Activated B cell treated with CpG ODN at 0.5 μM for 24 hours (primary cell): Measurements from ENCODE around the gene GNLY. TPM values are rescaled to one million over a fixed set of nuclear protein-coding genes. Genes with fewer than 3 reads are reported as not detected.

ENCODE experiments used
- ATAC-seq: fragments of 200-7000 bp; cut with Tn5 transposase; one replicate; pipeline ENCODE4 v1.10.0; 2021; ENCODE audit warnings: low read depth, mild to moderate bottlenecking, moderate library complexity
- CTCF ChIA-PET: fragments of 350-600 bp; sonication (Branson Sonifier 250); formaldehyde crosslinking; loops from one replicate; lab custom pipeline; 2021; ENCODE audit warnings: antibody characterized with exemption; lab: Charles Lee
- POLR2A ChIA-PET: fragments of 350-600 bp; sonication (Branson Sonifier 250); formaldehyde crosslinking; loops from one replicate; lab custom pipeline; 2021; ENCODE audit warnings: antibody characterized with exemption; lab: Charles Lee
- DNase-seq: peaks from one replicate; pipeline ENCODE4 v3.0.0; 2022
- H3K27ac Mint-ChIP-seq: one replicate; pipeline ENCODE4 v1.8.0; 2020; ENCODE audit warnings: mixed read lengths
- H3K27me3 Mint-ChIP-seq: one replicate; pipeline ENCODE4 v1.8.0; 2021; ENCODE audit warnings: mixed read lengths
- H3K36me3 Mint-ChIP-seq: one replicate; pipeline ENCODE4 v1.8.0; 2021; ENCODE audit warnings: low read depth, mixed read lengths
- H3K4me1 Mint-ChIP-seq: one replicate; pipeline ENCODE4 v1.8.0; 2021; ENCODE audit warnings: mixed read lengths
- H3K4me3 Mint-ChIP-seq: one replicate; pipeline ENCODE4 v1.8.0; 2020; ENCODE audit warnings: mild to moderate bottlenecking, mixed read lengths
- H3K9me3 Mint-ChIP-seq: one replicate; pipeline ENCODE4 v1.8.0; 2020; ENCODE audit warnings: mixed read lengths
- CTCF ChIP-seq: fragments of 200-600 bp; IDR thresholded peaks from one replicate; pipeline ENCODE4 v1.8.0; 2022; ENCODE audit warnings: antibody characterized with exemption, mild to moderate bottlenecking
- intact Hi-C: fragments of 100-400 bp; cut with micrococcal nuclease; formaldehyde crosslinking; loops from one replicate; pipeline ENCODE4 v1.15.1; 2024
- total RNA-seq: library from RNA; stranded (reverse); gene quantifications from 2 replicates; pipeline ENCODE4 v1.2.3, GENCODE V29; 2022

Gene GNLY
- total RNA-seq, 1 donor from 2014 or later = 1.8 TPM

DNA sequence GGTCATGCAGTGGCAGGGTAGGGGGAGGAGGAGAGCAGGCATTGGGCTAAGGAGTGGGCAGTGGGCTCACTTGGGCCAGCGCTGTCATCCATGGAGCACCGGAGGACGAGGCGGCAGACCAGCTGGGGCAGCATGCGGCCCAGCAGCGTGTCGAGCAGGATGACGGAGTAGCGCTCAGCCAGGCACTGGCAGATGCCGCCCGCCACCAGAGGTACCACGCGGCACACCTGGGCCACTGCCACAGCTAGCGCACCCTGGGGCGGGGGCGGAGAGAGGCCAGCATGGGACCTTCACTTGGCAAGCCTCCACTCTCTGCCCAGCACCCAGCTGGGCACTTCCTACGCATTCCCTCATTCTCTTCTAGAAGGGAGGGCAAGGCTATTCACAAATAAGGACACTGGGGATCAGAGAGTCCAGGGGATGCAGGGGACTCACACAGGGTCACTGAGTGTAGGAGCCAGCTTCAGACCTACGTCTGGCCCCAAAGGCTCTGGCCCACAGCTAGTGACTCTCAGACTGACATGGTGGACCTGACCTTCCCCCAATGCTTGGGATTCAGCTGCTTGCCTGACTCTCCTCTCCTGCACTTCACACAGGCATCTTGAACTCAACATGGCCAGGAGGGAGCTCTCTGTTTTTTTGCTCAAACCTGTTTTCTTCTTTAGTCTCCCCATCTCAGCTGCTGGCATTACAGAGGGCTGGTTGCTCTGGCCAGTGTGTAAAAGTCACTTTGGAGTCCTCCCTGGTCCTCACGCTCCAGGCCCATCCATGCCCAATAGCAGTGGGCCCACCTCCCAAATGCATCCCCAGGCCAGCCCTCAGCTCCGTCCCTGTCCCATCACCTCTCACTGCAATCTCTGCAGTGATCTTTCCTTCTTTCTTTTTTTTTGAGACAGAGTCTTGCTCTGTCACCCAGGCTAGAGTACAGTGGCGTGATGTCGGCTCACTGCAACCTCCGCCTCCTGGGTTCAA lies 30.3 kb upstream of the GNLY start:
- POLR2A ChIA-PET = no interaction called here
- no peaks in the 10 kb centered on the region for H3K4me1 Mint-ChIP-seq
- intact Hi-C loops = no loop called here
- no peaks in the 10 kb centered on the region for H3K27me3 Mint-ChIP-seq
- H3K27ac Mint-ChIP-seq = no peak overlapping the region
- peaks cover 5% of the 10 kb centered on the region for H3K36me3 Mint-ChIP-seq
- no peak for TF ChIP-seq CTCF
- no peak overlapping the region for H3K4me3 Mint-ChIP-seq
- H3K9me3 Mint-ChIP-seq = no peaks in the 10 kb centered on the region
- ATAC-seq (no peak), DNase-seq (no peak)
- CTCF ChIA-PET = no interaction called here

DNA sequence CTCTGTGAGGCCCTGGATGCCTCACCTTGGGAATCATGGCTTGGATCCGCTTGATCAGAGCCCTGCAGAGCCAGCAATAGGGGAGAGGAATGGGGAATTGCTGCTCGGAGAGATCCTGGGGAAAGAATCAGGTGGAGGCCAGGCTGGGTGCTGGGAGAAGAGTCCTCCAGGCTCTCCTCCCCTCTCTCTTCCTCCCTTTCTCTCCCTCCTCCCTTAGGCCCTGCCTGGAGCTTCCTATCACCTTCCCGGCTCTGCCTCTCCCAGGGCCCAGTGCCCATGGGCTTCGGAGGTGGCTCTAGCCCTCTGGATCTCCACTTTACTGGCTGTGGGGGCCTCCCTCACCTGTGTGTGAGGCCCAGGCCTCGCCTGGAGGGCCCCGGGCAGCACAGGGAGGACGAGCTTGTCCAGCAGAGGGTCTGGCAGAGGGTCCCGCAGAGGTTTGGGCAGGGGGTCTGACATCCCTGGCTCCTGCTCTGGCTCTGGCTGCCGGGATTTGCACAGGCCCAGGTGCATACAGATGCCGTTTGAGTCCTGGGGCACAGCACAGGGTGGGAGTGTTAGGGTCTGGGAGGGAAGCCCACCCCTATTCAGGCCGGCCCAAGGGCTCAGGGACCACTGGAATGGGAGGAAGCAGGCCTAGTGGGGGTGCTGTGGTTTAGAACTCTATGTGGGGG lies 28.8 kb upstream of the GNLY start:
- TF ChIP-seq CTCF = no peak
- DNase-seq (no peak), ATAC-seq (no peak)
- intact Hi-C loops = no loop called here
- Mint-ChIP-seq H3K36me3 (no peaks in the 10 kb centered on the region), H3K4me3 (no peak overlapping the region), H3K27ac (no peak overlapping the region), H3K9me3 (no peaks in the 10 kb centered on the region), H3K4me1 (peaks cover 6% of the 10 kb centered on the region), H3K27me3 (no peaks in the 10 kb centered on the region)
- CTCF ChIA-PET = no interaction called here
- POLR2A ChIA-PET = no interaction called here

GRCh38 chr2:85666016-85666415 lies 28.1 kb upstream of the GNLY start:
- H3K27me3 Mint-ChIP-seq = no peaks in the 10 kb centered on the region
- no peak overlapping the region for H3K27ac Mint-ChIP-seq
- intact Hi-C loops = no loop called here
- ATAC-seq (no peak), DNase-seq (no peak)
- H3K36me3 Mint-ChIP-seq = no peaks in the 10 kb centered on the region
- no peaks in the 10 kb centered on the region for H3K9me3 Mint-ChIP-seq
- ChIA-PET CTCF (no interaction called here), POLR2A (interaction anchor here (0.6 kb wide), 1 partner anchor 776 kb away, joined by 3 read pairs; no protein-coding TSS in a partner anchor)
- TF ChIP-seq CTCF = no peak
- H3K4me3 Mint-ChIP-seq = no peak overlapping the region
- H3K4me1 Mint-ChIP-seq = peaks cover 7% of the 10 kb centered on the region

- no peaks in the 10 kb centered on the region for H3K36me3 Mint-ChIP-seq
- no peaks in the 10 kb centered on the region for H3K9me3 Mint-ChIP-seq
- no peaks in the 10 kb centered on the region for H3K27me3 Mint-ChIP-seq
- ChIA-PET POLR2A (interaction anchor here (0.6 kb wide), 1 partner anchor 775 kb away, joined by 3 read pairs; no protein-coding TSS in a partner anchor), CTCF (no interaction called here)
- ATAC-seq = no peak
- no peak overlapping the region for H3K4me3 Mint-ChIP-seq
- DNase-seq = no peak
- no peak for TF ChIP-seq CTCF
- H3K27ac Mint-ChIP-seq = no peak overlapping the region
- peaks cover 7% of the 10 kb centered on the region for H3K4me1 Mint-ChIP-seq
- intact Hi-C loops = no loop called here
Observed at GRCh38 chr2:85666435-85667316, 27.5 kb upstream of the GNLY start.
